B cell (primary cell): ENCODE data around the gene CACNA1H. TPM values are rescaled to one million over a fixed set of nuclear protein-coding genes. Genes with fewer than 3 reads are reported as not detected.

ENCODE experiments used
- ATAC-seq: fragments of 200-7000 bp; cut with Tn5 transposase; one replicate; pipeline ENCODE4 v1.10.0; 2021; ENCODE audit warnings: low read depth, mild to moderate bottlenecking, moderate number of reproducible peaks, moderate library complexity
- CTCF ChIA-PET: fragments of 350-600 bp; sonication (Branson Sonifier 250); formaldehyde crosslinking; loops from one replicate; lab custom pipeline; 2021; ENCODE audit warnings: antibody characterized with exemption, inconsistent platforms; lab: Charles Lee
- POLR2A ChIA-PET: fragments of 350-600 bp; sonication (Branson Sonifier 250); formaldehyde crosslinking; loops from one replicate; lab custom pipeline; 2021; ENCODE audit warnings: antibody characterized with exemption; lab: Charles Lee
- DNase-seq: peaks from one replicate; pipeline ENCODE4 v3.0.0; 2013
- H2AFZ ChIP-seq: 2 replicates; pipeline ENCODE4 v1.6.1; 2012; ENCODE audit warnings: mild to moderate bottlenecking, low read depth, low read length; ENCODE audit not compliant: insufficient read depth, poor library complexity, severe bottlenecking
- H3K27ac ChIP-seq, 2 donors: 1 replicate in 1 of 2; 2 replicates in 1 of 2; pipeline ENCODE4 v1.5.1; 2012 to 2013; ENCODE audit warnings: low read length in 2 of 2, mild to moderate bottlenecking in 2 of 2, moderate library complexity in 1 of 2
- H3K27me3 ChIP-seq, 4 experiments: fragments of 200-600 bp in 1 of 4; sonication (generic) in 1 of 4; replicated peaks in 1 of 4; 1 replicate in 2 of 4; 2 replicates in 2 of 4; pipeline versions ENCODE4 v1.6.1 to v1.7.0; 2013 to 2016; ENCODE audit warnings: low read length in 3 of 4, mild to moderate bottlenecking in 2 of 4, mixed read lengths in 1 of 4, moderate library complexity in 1 of 4; ENCODE audit not compliant: insufficient read depth in 4 of 4, control insufficient read depth in 3 of 4; ENCODE audit errors: control extremely low read depth in 1 of 4
- H3K36me3 ChIP-seq, 2 experiments: replicated peaks in 1 of 2; 1 replicate in 1 of 2; 2 replicates in 1 of 2; pipeline versions ENCODE4 v1.6.1 to v1.7.1; 2013; ENCODE audit warnings: low read length in 1 of 2; ENCODE audit not compliant: insufficient read depth in 2 of 2, control insufficient read depth in 1 of 2; ENCODE audit errors: control extremely low read depth in 1 of 2, extremely low read depth in 1 of 2
- H3K4me1 ChIP-seq, 2 donors: fragments of 200-600 bp in 1 of 2; sonication (generic) in 1 of 2; 1 replicate in 1 of 2; 2 replicates in 1 of 2; pipeline versions ENCODE4 v1.5.1 to v1.6.1; 2013 to 2017; ENCODE audit warnings: low read length in 2 of 2; ENCODE audit not compliant: control insufficient read depth in 2 of 2, insufficient read depth in 2 of 2
- H3K4me2 ChIP-seq: replicated peaks from 2 replicates; pipeline ENCODE3; 2012; ENCODE audit warnings: mild to moderate bottlenecking, low read depth, low read length; ENCODE audit not compliant: poor library complexity, severe bottlenecking
- H3K4me3 ChIP-seq, 5 experiments: fragments of 200-600 bp in 1 of 5; sonication (generic) in 1 of 5; 1 replicate in 3 of 5; 2 replicates in 2 of 5; pipeline versions ENCODE4 v1.5.1 to v1.7.0; 2011 to 2016; ENCODE audit warnings: low read length in 4 of 5, mild to moderate bottlenecking in 4 of 5, low read depth in 2 of 5, control low read depth in 1 of 5, moderate library complexity in 1 of 5; ENCODE audit not compliant: insufficient read depth in 1 of 5; ENCODE audit errors: control extremely low read depth in 1 of 5, extremely low read depth in 1 of 5
- H3K79me2 ChIP-seq: fragments of 200-600 bp; sonication (generic); one replicate; pipeline ENCODE4 v1.6.0; 2016; ENCODE audit warnings: low read length; ENCODE audit not compliant: control insufficient read depth, insufficient read depth
- H3K9ac ChIP-seq: fragments of 200-600 bp; sonication (generic); 2 replicates; pipeline ENCODE4 v1.6.1; 2017; ENCODE audit warnings: mild to moderate bottlenecking, low read length, moderate library complexity
- H3K9me3 ChIP-seq, 3 donors: one replicate each; pipeline versions ENCODE4 v1.6.1 to v1.7.1; 2013; ENCODE audit warnings: low read length in 2 of 3; ENCODE audit not compliant: control insufficient read depth in 2 of 3, insufficient read depth in 1 of 3; ENCODE audit errors: control extremely low read depth in 1 of 3
- H4K20me1 ChIP-seq: 2 replicates; pipeline ENCODE4 v1.6.0; 2012; ENCODE audit warnings: mild to moderate bottlenecking, low read length; ENCODE audit not compliant: insufficient read depth, control insufficient read depth, poor library complexity, severe bottlenecking
- H3K27ac Mint-ChIP-seq: one replicate; pipeline ENCODE4 v1.8.0; 2021; ENCODE audit warnings: mixed read lengths
- H3K27me3 Mint-ChIP-seq: one replicate; pipeline ENCODE4 v1.8.0; 2021; ENCODE audit warnings: mixed read lengths
- H3K4me1 Mint-ChIP-seq: one replicate; pipeline ENCODE4 v1.8.0; 2021; ENCODE audit warnings: mixed read lengths
- H3K4me3 Mint-ChIP-seq: one replicate; pipeline ENCODE4 v1.8.0; 2021; ENCODE audit warnings: mixed read lengths
- H3K9me3 Mint-ChIP-seq: one replicate; pipeline ENCODE4 v1.8.0; 2022; ENCODE audit warnings: mixed read lengths; ENCODE audit not compliant: insufficient read depth
- EZH2 ChIP-seq: IDR thresholded peaks from 2 replicates; pipeline ENCODE4 v1.6.1; 2012; ENCODE audit warnings: borderline replicate concordance, low read depth, mild to moderate bottlenecking, moderate library complexity, low read length; ENCODE audit not compliant: insufficient read depth, poor library complexity, severe bottlenecking
- WGBS: methylation state at CpG from one replicate; pipeline ENCODE4 v1.1.5; 2013; ENCODE audit warnings: missing lambda C conversion rate; ENCODE audit not compliant: insufficient coverage; 5-methylcytosine and 5-hydroxymethylcytosine counted together
- intact Hi-C: fragments of 100-400 bp; cut with micrococcal nuclease; formaldehyde crosslinking; loops from one replicate; pipeline ENCODE4 v1.10.0; 2022
- polyA plus RNA-seq: library from polyadenylated mRNA; depleted of rRNA; stranded (reverse); fragments of >200 nt; gene quantifications from 2 replicates; pipeline ENCODE4 v1.2.3, GENCODE V29; 2012
- total RNA-seq, 2 donors: library from RNA; stranded (reverse); fragments of 120-200 nt in 1 of 2; gene quantifications; 1 replicate in 1 of 2; 2 replicates in 1 of 2; pipeline versions ENCODE4 v1.2.3 to v1.2.4, GENCODE V29; 2013 to 2022
- TF ChIP-seq, protein P1 (sequence below): fragments of 200-600 bp; IDR thresholded peaks from one replicate; pipeline ENCODE4 v1.8.0; 2022; ENCODE audit warnings: antibody characterized with exemption, mild to moderate bottlenecking

Gene CACNA1H
- total and polyA plus RNA-seq, 2 donors (not counting 1 experiment from before 2014, with no cell fraction given): 0.05 to 0.10 TPM

DNA sequence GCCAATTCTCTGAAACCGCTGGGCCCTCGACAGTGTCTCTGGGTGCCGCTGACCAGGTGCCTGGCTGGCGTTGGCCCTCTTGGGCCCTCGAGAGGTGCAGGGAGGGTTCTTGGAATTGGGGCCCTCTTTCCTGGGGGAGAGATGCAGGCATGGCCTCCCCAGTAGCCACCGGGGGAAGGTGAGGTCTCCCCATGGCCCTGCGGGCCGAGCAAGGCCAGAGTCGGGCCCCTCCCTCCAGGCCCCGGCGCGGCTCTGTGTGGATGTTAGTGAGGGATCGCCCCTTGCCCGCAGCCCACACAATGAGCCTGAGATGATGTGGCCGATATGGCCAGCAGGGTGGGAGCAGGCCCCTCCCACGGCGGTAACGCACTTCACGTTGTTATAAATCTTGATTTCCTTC is 33.8 kb upstream of the CACNA1H start:
- intact Hi-C loops: no loop called here
- DNase-seq (no peak), ATAC-seq (no peak)
- Histone ChIP-seq H4K20me1 (no peaks in the 10 kb centered on the region), H3K4me1 (peaks cover 0 to 8% of the 10 kb centered on the region in 2 donors), H3K9me3 (no peaks in the 10 kb centered on the region), H3K27ac (no peak overlapping the region), H3K79me2 (no peaks in the 10 kb centered on the region), H3K4me3 (no peak overlapping the region), H3K27me3 (peaks cover 0 to 3% (median 0%) of the 10 kb centered on the region in 4 experiments), H3K9ac (no peak overlapping the region), H2AFZ (no peak overlapping the region), H3K36me3 (no peaks in the 10 kb centered on the region), H3K4me2 (no peak overlapping the region)
- ChIA-PET CTCF (no interaction called here), POLR2A (no interaction called here)
- Mint-ChIP-seq H3K9me3 (no peaks in the 10 kb centered on the region), H3K27ac (no peak overlapping the region), H3K4me3 (no peak overlapping the region), H3K4me1 (peaks cover 5% of the 10 kb centered on the region), H3K27me3 (no peaks in the 10 kb centered on the region)
- TF ChIP-seq EZH2: no peak
- TF ChIP-seq, protein P1, sequence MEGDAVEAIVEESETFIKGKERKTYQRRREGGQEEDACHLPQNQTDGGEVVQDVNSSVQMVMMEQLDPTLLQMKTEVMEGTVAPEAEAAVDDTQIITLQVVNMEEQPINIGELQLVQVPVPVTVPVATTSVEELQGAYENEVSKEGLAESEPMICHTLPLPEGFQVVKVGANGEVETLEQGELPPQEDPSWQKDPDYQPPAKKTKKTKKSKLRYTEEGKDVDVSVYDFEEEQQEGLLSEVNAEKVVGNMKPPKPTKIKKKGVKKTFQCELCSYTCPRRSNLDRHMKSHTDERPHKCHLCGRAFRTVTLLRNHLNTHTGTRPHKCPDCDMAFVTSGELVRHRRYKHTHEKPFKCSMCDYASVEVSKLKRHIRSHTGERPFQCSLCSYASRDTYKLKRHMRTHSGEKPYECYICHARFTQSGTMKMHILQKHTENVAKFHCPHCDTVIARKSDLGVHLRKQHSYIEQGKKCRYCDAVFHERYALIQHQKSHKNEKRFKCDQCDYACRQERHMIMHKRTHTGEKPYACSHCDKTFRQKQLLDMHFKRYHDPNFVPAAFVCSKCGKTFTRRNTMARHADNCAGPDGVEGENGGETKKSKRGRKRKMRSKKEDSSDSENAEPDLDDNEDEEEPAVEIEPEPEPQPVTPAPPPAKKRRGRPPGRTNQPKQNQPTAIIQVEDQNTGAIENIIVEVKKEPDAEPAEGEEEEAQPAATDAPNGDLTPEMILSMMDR: no peak
- WGBS: 66% methylated on average over 14 of the region's 19 CpGs

GRCh38 chr16:1119766-1120576 is 32.9 kb upstream of the CACNA1H start:
- H3K27me3 ChIP-seq: peaks cover 0 to 3% (median 0%) of the 10 kb centered on the region in 4 experiments
- ChIA-PET POLR2A (no interaction called here), CTCF (no interaction called here)
- H3K4me1 ChIP-seq: peaks cover 0 to 8% of the 10 kb centered on the region in 2 donors
- no peak overlapping the region for H3K4me3 ChIP-seq
- H4K20me1 ChIP-seq: no peaks in the 10 kb centered on the region
- H3K27ac Mint-ChIP-seq: no peak overlapping the region
- peak; percentile 28 for ATAC-seq
- H3K9me3 Mint-ChIP-seq: no peaks in the 10 kb centered on the region
- DNase-seq: no peak
- WGBS: 61% methylated on average over 34 of the region's 35 CpGs
- no peaks in the 10 kb centered on the region for H3K27me3 Mint-ChIP-seq
- no peaks in the 10 kb centered on the region for H3K79me2 ChIP-seq
- H3K36me3 ChIP-seq: no peaks in the 10 kb centered on the region
- peak overlapping the region; percentile 38 for H3K4me2 ChIP-seq
- TF ChIP-seq EZH2: no peak
- TF ChIP-seq, protein P1: no peak
- H3K9me3 ChIP-seq: no peaks in the 10 kb centered on the region
- intact Hi-C loops: no loop called here
- peaks cover 5% of the 10 kb centered on the region for H3K4me1 Mint-ChIP-seq
- no peak overlapping the region for H3K9ac ChIP-seq
- no peak overlapping the region for H3K27ac ChIP-seq
- no peak overlapping the region for H2AFZ ChIP-seq
- H3K4me3 Mint-ChIP-seq: no peak overlapping the region
